Astrocyte of the cerebellum (primary cell): ENCODE measurements around the gene NRARP.
"Not testable (repeated sequence)": the region's sequence is repeated elsewhere in the genome, so short reads cannot be mapped to it uniquely, and the experiment has no call there.

ENCODE experiments used
- DNase-seq: peaks from one replicate; pipeline ENCODE4 v3.0.0-alpha.2; 2011; ENCODE audit warnings: low read depth
- H3K4me3 ChIP-seq: 2 replicates; pipeline ENCODE4 v1.5.1; 2011; ENCODE audit warnings: mild to moderate bottlenecking, low read depth, low read length, moderate library complexity
- in situ Hi-C: cut with HindIII; loops from 2 replicates; pipeline ENCODE4 v1.10.0; 2017; ENCODE audit warnings: low sequenced_read_pairs
- TF ChIP-seq, protein P1 (sequence below): IDR thresholded peaks from 2 replicates; pipeline ENCODE4 v1.5.1; 2012; ENCODE audit warnings: low read length, low read depth, moderate library complexity, mild to moderate bottlenecking; ENCODE audit errors: missing control alignments

Gene NRARP

GRCh38 chr9:137342482-137342881 is 40.4 kb upstream of the NRARP start:
- H3K4me3 ChIP-seq: no peak overlapping the region
- DNase-seq: no peak
- TF ChIP-seq, protein P1, sequence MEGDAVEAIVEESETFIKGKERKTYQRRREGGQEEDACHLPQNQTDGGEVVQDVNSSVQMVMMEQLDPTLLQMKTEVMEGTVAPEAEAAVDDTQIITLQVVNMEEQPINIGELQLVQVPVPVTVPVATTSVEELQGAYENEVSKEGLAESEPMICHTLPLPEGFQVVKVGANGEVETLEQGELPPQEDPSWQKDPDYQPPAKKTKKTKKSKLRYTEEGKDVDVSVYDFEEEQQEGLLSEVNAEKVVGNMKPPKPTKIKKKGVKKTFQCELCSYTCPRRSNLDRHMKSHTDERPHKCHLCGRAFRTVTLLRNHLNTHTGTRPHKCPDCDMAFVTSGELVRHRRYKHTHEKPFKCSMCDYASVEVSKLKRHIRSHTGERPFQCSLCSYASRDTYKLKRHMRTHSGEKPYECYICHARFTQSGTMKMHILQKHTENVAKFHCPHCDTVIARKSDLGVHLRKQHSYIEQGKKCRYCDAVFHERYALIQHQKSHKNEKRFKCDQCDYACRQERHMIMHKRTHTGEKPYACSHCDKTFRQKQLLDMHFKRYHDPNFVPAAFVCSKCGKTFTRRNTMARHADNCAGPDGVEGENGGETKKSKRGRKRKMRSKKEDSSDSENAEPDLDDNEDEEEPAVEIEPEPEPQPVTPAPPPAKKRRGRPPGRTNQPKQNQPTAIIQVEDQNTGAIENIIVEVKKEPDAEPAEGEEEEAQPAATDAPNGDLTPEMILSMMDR: no peak
- in situ Hi-C loops: no loop called here

- in situ Hi-C loops: no loop called here
- TF ChIP-seq, protein P1: no peak
- no peak overlapping the region for H3K4me3 ChIP-seq
- no peak for DNase-seq
These were observed 39.2 kb upstream of the NRARP start for GRCh38 chr9:137341227-137341626.

GRCh38 chr9:137339908-137340462 is 37.9 kb upstream of the NRARP start:
- H3K4me3 ChIP-seq, in situ Hi-C loops, DNase-seq: not testable (repeated sequence)

DNA sequence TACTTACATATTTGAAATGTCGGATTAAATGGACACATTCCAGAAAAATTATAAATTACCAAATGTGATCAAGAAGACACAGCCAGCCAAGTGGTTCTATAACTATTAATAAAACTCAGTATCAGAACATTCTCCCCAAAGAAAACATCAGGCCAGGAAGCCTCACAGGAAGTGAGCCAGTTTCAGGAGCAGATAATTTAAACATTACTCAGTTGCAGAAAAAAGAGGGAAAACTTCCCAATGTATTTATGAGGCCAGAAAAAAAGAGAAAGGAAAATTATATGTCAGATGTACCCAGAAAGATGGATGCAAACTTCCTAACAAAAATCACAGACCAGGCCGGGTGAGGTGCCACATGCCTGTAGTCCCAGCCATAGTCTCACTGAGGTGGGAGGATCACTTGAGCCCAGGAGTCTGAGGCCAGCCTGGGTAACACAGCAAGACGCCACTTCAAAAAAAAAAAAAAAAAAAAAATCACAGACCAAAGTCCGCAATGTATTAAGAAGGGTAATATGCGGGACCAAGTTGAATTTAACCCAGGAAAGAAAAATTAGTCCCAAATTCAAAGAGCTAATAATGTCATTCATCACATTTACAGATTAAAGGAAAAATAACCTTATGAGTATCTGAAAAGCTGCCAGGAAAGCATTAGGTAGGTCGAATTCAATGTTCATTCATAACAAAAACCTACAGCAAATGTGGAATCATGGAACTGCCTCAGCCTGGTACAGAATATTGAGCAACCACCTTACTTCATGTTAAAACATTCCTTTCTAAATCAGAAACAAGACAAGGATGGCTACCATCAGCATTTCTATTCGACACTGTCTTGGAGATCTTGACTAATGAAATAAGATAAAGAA is 37.2 kb upstream of the NRARP start:
- in situ Hi-C loops: no loop called here
- TF ChIP-seq, protein P1: no peak
- DNase-seq: no peak
- H3K4me3 ChIP-seq: no peak overlapping the region

GRCh38 chr9:137336735-137337134 is 34.7 kb upstream of the NRARP start:
- TF ChIP-seq, protein P1: no peak
- in situ Hi-C loops: no loop called here
- H3K4me3 ChIP-seq: no peak overlapping the region
- no peak for DNase-seq

DNA sequence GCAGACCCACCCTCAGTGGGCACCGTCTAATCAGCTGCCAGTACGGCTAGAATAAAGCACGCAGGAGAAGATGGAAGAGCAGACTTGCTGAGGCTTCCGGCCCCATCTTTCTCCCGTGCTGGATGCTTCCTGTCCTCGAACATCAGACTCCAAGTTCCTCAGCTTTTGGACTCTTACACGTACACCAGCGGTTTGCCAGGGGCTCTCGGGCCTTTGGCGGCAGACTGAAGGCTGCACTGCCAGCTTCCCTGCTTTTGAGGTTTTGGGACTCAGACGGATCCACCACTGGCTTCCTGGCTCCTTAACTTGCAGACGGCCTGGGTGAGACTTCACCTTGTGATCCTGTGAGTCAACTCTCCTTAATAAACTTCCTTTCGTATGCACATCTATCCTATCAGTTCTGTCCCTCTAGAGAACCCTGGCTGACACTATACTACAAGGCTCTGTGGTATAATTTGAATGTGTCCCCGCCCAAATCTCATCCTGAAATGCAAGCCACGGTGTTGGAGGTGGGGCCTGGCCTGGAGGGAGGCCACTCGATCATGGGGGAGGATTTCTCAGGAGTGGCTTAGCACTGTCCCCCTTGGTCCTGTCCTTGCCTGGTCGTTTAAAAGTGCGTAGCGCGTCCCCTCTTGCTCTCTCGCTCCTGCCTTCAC is 31.1 kb upstream of the NRARP start:
- DNase-seq: no peak
- TF ChIP-seq, protein P1: no peak
- in situ Hi-C loops: no loop called here

DNA sequence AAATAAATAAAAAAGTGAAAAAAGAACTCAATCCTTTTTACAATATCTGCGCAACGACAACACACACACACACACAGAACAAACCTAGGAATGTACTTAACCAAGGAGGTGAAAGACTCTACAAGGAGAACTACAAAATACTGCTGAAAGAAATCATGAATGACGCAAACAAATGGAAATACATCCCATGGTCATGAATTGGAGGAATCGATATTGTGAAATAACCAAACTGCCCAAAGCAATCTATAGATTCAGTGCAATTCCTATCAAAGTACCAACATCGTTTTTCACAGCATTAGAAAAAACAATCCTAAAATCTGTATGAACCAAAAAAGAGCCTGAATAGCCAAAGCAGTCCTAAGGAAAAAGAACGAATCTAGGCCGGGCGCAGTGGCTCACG is 29.9 kb upstream of the NRARP start:
- TF ChIP-seq, protein P1: no peak
- H3K4me3 ChIP-seq: no peak overlapping the region
- in situ Hi-C loops: no loop called here
- no peak for DNase-seq

More for the DNA sequence above, 31.1 kb upstream of the NRARP start:
- no peak overlapping the region for H3K4me3 ChIP-seq
